Trophoblast cell (in vitro differentiated cells and primary cell): ENCODE data around the gene FOXJ3.
A peak's percentile ranks its signal among the peaks of the same experiment; 100 is the strongest.

ENCODE experiments used
- DNase-seq, 2 donors: peaks; one replicate each; pipeline ENCODE4 v3.0.0-alpha.2; 2016
- H2AFZ ChIP-seq: 2 replicates; pipeline ENCODE4 v1.6.1; 2013; ENCODE audit warnings: low read length, moderate library complexity, mild to moderate bottlenecking; ENCODE audit not compliant: insufficient read depth, poor library complexity
- H2AK5ac ChIP-seq: 2 replicates; pipeline ENCODE4 v1.6.1; 2013; ENCODE audit warnings: mild to moderate bottlenecking, low read length
- H2BK120ac ChIP-seq: 2 replicates; pipeline ENCODE4 v1.6.1; 2013; ENCODE audit warnings: low read length, mild to moderate bottlenecking, moderate library complexity; ENCODE audit not compliant: insufficient read depth, poor library complexity
- H2BK12ac ChIP-seq: 2 replicates; pipeline ENCODE4 v1.6.1; 2013; ENCODE audit warnings: mild to moderate bottlenecking, low read length, moderate library complexity
- H2BK5ac ChIP-seq: 2 replicates; pipeline ENCODE4 v1.6.1; 2013; ENCODE audit warnings: low read length, low read depth, moderate library complexity, mild to moderate bottlenecking; ENCODE audit not compliant: poor library complexity
- H3K14ac ChIP-seq: 2 replicates; pipeline ENCODE4 v1.6.1; 2013; ENCODE audit warnings: mild to moderate bottlenecking, low read length
- H3K18ac ChIP-seq: 2 replicates; pipeline ENCODE4 v1.6.1; 2013; ENCODE audit warnings: mild to moderate bottlenecking, low read length
- H3K23ac ChIP-seq: 2 replicates; pipeline ENCODE4 v1.6.1; 2013; ENCODE audit warnings: low read length
- H3K27ac ChIP-seq: 2 replicates; pipeline ENCODE4 v1.5.1; 2013; ENCODE audit warnings: low read depth, mild to moderate bottlenecking, inconsistent platforms, low read length, moderate library complexity
- H3K27me3 ChIP-seq: 2 replicates; pipeline ENCODE4 v1.6.1; 2013; ENCODE audit warnings: inconsistent platforms, mild to moderate bottlenecking, low read length, moderate library complexity; ENCODE audit not compliant: insufficient read depth
- H3K36me3 ChIP-seq, 2 experiments: 1 replicate in 1 of 2; 2 replicates in 1 of 2; pipeline ENCODE4 v1.6.1; 2013; ENCODE audit warnings: low read length in 2 of 2, mild to moderate bottlenecking in 2 of 2, moderate library complexity in 1 of 2; ENCODE audit not compliant: insufficient read depth in 2 of 2, control insufficient read depth in 1 of 2
- H3K4ac ChIP-seq: 2 replicates; pipeline ENCODE4 v1.6.1; 2013; ENCODE audit warnings: low read depth, mild to moderate bottlenecking, low read length, moderate library complexity
- H3K4me1 ChIP-seq, 2 experiments: 1 replicate in 1 of 2; 2 replicates in 1 of 2; pipeline ENCODE4 v1.6.1; 2013; ENCODE audit warnings: low read length in 2 of 2, mild to moderate bottlenecking in 2 of 2, moderate library complexity in 1 of 2; ENCODE audit not compliant: insufficient read depth in 2 of 2, control insufficient read depth in 1 of 2
- H3K4me2 ChIP-seq: 2 replicates; pipeline ENCODE4 v1.6.1; 2013; ENCODE audit warnings: inconsistent platforms, mild to moderate bottlenecking, low read length, moderate library complexity
- H3K4me3 ChIP-seq: 2 replicates; pipeline ENCODE4 v1.5.1; 2013; ENCODE audit warnings: mild to moderate bottlenecking, low read depth, low read length, inconsistent platforms
- H3K79me1 ChIP-seq: one replicate; pipeline ENCODE4 v1.6.1; 2013; ENCODE audit warnings: low read length
- H3K79me2 ChIP-seq: 2 replicates; pipeline ENCODE4 v1.6.1; 2013; ENCODE audit warnings: low read length, mild to moderate bottlenecking; ENCODE audit not compliant: control insufficient read depth, insufficient read depth, poor library complexity
- H3K9ac ChIP-seq: 2 replicates; pipeline ENCODE4 v1.6.1; 2013; ENCODE audit warnings: mild to moderate bottlenecking, low read length
- H3K9me3 ChIP-seq: 2 replicates; pipeline ENCODE4 v1.6.1; 2013; ENCODE audit warnings: low read depth, mild to moderate bottlenecking, control low read depth, inconsistent platforms, low read length; ENCODE audit not compliant: insufficient read depth
- H4K12ac ChIP-seq: 2 replicates; pipeline ENCODE4 v1.6.1; 2013; ENCODE audit warnings: low read depth, mild to moderate bottlenecking, low read length, moderate library complexity
- H4K8ac ChIP-seq: 2 replicates; pipeline ENCODE4 v1.6.1; 2013; ENCODE audit warnings: low read depth, mild to moderate bottlenecking, low read length, moderate library complexity
- H4K91ac ChIP-seq: one replicate; pipeline ENCODE4 v1.6.1; 2013; ENCODE audit warnings: low read depth, mild to moderate bottlenecking, low read length, moderate library complexity
- WGBS: extraction: QIAGEN DNeasy Blood & Tissue Kit; methylation state at CpG from one replicate; pipeline ENCODE4 v1.1.7; 2013; ENCODE audit warnings: missing lambda C conversion rate; ENCODE audit not compliant: insufficient read length, insufficient coverage; ENCODE audit errors: extremely low coverage; 5-methylcytosine and 5-hydroxymethylcytosine counted together

FOXJ3 gene

DNA sequence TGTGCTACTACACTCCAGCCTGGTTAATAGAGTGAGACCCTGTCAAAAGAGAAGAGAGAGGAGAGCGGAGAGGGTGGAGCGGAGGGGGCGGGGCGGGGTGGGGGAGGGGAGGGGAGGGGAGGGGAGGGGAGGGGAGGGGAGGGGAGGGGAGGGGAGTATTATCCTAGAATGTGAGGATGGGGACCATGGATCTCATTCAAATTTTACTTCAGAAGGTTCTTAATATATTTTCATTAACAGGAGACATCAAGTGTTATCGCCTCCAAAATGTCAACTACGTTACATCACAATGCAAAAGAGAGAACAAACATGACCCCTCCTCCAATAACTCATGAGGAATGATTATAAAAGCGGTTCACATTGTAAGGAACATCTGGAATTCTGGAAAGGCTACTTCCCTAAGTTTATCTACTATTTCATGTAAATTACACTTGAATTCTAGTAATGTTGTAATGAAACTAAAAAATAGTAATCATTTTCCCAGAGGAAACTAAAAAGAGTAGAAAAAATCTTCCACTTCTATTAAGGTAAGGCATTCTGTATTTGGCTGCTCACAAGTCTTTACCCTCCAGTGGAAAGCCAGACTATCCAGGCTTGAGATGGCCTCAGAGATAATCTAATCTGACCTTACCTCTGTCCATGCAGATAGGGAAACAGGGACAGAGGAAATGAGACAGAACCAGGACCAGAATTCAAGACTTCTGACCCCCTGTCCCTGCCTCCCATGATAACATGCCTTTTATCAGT is 151.7 kb downstream of the FOXJ3 start:
- Histone ChIP-seq H2AFZ (no peak overlapping the region), H4K12ac (no peak overlapping the region), H3K27me3 (no peaks in the 10 kb centered on the region), H3K79me1 (peaks cover 4% of the 10 kb centered on the region), H4K8ac (no peak overlapping the region), H2BK5ac (no peak overlapping the region), H3K4me3 (no peak overlapping the region), H3K4me2 (no peak overlapping the region), H3K18ac (peak overlapping the region; percentile 51), H3K4ac (no peak overlapping the region), H3K79me2 (no peaks in the 10 kb centered on the region), H2AK5ac (no peak overlapping the region), H3K23ac (no peak overlapping the region), H3K9me3 (no peaks in the 10 kb centered on the region), H3K14ac (no peak overlapping the region), H4K91ac (no peak overlapping the region), H3K36me3 (peaks cover 0 to 6% of the 10 kb centered on the region in 2 experiments), H3K27ac (no peak overlapping the region), H3K4me1 (peaks cover 14 to 19% of the 10 kb centered on the region in 2 experiments), H3K9ac (no peak overlapping the region), H2BK120ac (peak overlapping the region; percentile 36), H2BK12ac (no peak overlapping the region)
- WGBS: no CpG with 5 or more reads among the region's 7 CpGs
- peak in 1 of 2 donors; percentile 76 for DNase-seq

DNA sequence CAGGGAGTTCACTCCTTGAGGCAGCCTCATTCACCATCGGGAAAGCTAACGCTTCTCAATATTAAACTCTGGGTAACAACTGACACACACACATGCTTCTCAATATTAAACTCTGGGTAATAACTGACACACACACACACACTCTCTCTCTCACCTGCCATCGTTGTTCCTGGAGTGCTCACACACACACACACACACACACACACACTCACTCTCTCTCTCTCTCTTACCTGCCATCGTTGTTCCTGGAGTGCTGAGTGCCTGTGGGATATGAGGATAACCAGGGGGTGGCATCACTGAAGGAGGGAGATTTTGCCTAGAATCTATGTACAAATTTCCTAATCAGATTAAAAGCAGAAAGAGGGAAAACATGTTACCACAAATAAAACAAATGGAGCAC is 153.3 kb downstream of the FOXJ3 start:
- Histone ChIP-seq H3K4ac (no peak overlapping the region), H3K9ac (no peak overlapping the region), H3K79me2 (no peaks in the 10 kb centered on the region)

DNA sequence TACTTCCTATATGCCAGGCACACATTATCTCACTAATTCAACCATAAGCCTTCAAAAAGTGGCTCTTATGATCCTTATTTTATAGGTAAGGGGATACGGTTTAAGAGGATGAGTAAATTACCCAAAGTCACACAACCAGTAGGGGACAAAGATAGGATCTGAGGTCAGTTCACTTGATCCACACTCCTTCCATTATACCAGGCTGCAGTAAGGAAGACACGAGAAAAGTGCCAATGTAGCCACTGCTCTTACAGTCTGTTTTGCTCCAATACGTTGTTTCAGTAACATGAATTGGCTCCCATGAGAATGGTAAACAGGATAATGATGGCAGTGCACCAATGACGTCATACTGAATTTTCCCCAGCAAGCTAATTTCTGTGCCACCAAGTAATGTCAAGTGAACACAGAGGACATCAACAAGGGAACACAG is 155.1 kb downstream of the FOXJ3 start:
- Histone ChIP-seq H3K27me3 (no peaks in the 10 kb centered on the region), H3K79me2 (no peaks in the 10 kb centered on the region), H4K91ac (no peak overlapping the region), H3K4ac (no peak overlapping the region), H4K12ac (no peak overlapping the region), H3K9ac (no peak overlapping the region), H3K4me3 (no peak overlapping the region), H3K36me3 (peaks cover 3 to 5% of the 10 kb centered on the region in 2 experiments), H2BK5ac (no peak overlapping the region), H2AK5ac (no peak overlapping the region), H3K79me1 (peaks cover 2% of the 10 kb centered on the region), H4K8ac (no peak overlapping the region), H3K14ac (no peak overlapping the region), H3K27ac (peak overlapping the region; percentile 8), H3K18ac (peak overlapping the region; percentile 41), H2BK12ac (peak overlapping the region; percentile 5), H3K9me3 (no peaks in the 10 kb centered on the region), H3K23ac (no peak overlapping the region), H2AFZ (no peak overlapping the region), H3K4me1 (peaks cover 11 to 20% of the 10 kb centered on the region in 2 experiments), H2BK120ac (no peak overlapping the region), H3K4me2 (no peak overlapping the region)
- DNase-seq: no peak
- no CpG with 5 or more reads among the region's 4 CpGs for WGBS

More for the DNA sequence above, 153.3 kb downstream of the FOXJ3 start:
- no peaks in the 10 kb centered on the region for H3K9me3 ChIP-seq
- no peaks in the 10 kb centered on the region for H3K27me3 ChIP-seq
- H3K4me3 ChIP-seq: no peak overlapping the region
- no peak overlapping the region for H4K12ac ChIP-seq
- H3K4me2 ChIP-seq: no peak overlapping the region
- H3K23ac ChIP-seq: no peak overlapping the region
- H2BK12ac ChIP-seq: no peak overlapping the region
- no peak overlapping the region for H2BK120ac ChIP-seq
- peaks cover 2% of the 10 kb centered on the region for H3K79me1 ChIP-seq
- WGBS: no CpG with 5 or more reads among the region's 4 CpGs
- H3K14ac ChIP-seq: no peak overlapping the region
- H3K4me1 ChIP-seq: peaks cover 13 to 21% of the 10 kb centered on the region in 2 experiments
- H2AK5ac ChIP-seq: no peak overlapping the region
- H2BK5ac ChIP-seq: no peak overlapping the region
- no peak overlapping the region for H4K8ac ChIP-seq
- H3K27ac ChIP-seq: peak overlapping the region; percentile 27
- H3K18ac ChIP-seq: no peak overlapping the region
- no peak overlapping the region for H4K91ac ChIP-seq
- DNase-seq: no peak
- H3K36me3 ChIP-seq: peaks cover 0 to 5% of the 10 kb centered on the region in 2 experiments
- no peak overlapping the region for H2AFZ ChIP-seq

DNA sequence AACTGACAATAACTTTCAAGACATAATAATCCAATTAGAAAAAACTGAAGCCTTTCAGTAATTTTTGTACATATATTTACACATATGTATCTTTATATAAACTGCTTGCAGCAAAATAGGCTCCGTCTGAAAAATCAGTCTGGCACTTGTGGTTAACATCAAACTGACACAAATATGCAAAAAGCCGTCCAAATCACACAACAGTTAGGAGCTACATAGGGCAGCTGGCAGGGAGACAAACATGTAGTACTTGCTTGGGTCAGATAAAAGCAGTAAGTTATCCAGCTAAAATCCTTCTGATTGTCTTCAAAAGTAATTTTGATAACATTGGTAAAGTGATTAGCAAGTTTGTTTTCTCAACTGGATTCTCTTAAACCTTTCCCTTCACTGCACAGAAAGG is 155.8 kb downstream of the FOXJ3 start:
- H3K36me3 ChIP-seq: peaks cover 3% of the 10 kb centered on the region in 2 experiments
- WGBS: no CpG with 5 or more reads among the region's 2 CpGs
- H4K8ac ChIP-seq: no peak overlapping the region
- peak overlapping the region; percentile 8 for H3K27ac ChIP-seq
- no peak overlapping the region for H4K91ac ChIP-seq
- H3K79me2 ChIP-seq: no peaks in the 10 kb centered on the region
- no peak overlapping the region for H2BK5ac ChIP-seq
- peaks cover 11 to 17% of the 10 kb centered on the region in 2 experiments for H3K4me1 ChIP-seq
- no peak overlapping the region for H2BK12ac ChIP-seq
- no peak overlapping the region for H2AK5ac ChIP-seq
- no peak overlapping the region for H3K23ac ChIP-seq
- no peak overlapping the region for H3K4me3 ChIP-seq
- no peak overlapping the region for H2AFZ ChIP-seq
- DNase-seq: no peak
- H2BK120ac ChIP-seq: no peak overlapping the region
- H3K9me3 ChIP-seq: no peaks in the 10 kb centered on the region
- no peak overlapping the region for H3K4ac ChIP-seq
- H3K9ac ChIP-seq: no peak overlapping the region
- H3K18ac ChIP-seq: no peak overlapping the region
- no peak overlapping the region for H4K12ac ChIP-seq
- peaks cover 2% of the 10 kb centered on the region for H3K79me1 ChIP-seq
- no peak overlapping the region for H3K4me2 ChIP-seq
- no peaks in the 10 kb centered on the region for H3K27me3 ChIP-seq
- no peak overlapping the region for H3K14ac ChIP-seq
